Lower leg skin (tissue), 3 donors: ENCODE measurements around the gene ERVMER34-1.

Experiments used
- CTCF ChIP-seq, 3 donors: fragments of 450-650 bp; IDR thresholded peaks; one replicate each; pipeline ENCODE4 v1.5.1; 2016; ENCODE audit warnings: antibody characterized with exemption in 3 of 3, mild to moderate bottlenecking in 3 of 3, moderate library complexity in 2 of 3
- POLR2A ChIP-seq, 2 donors: fragments of 450-650 bp; IDR thresholded peaks; one replicate each; pipeline ENCODE4 v1.6.1; 2016 to 2017; ENCODE audit warnings: antibody characterized with exemption in 2 of 2, mild to moderate bottlenecking in 1 of 2, moderate library complexity in 1 of 2

- TF ChIP-seq POLR2A (IDR thresholded peaks at IDR 0.05) (no peak), CTCF (IDR thresholded peaks at IDR 0.05) (no peak)
Measured at GRCh38 chr4:52704133-52704532, 47.1 kb downstream of the ERVMER34-1 start.
